HCT116 (cell line): ENCODE results near the gene FKBP2. TPM values are rescaled to one million over a fixed set of nuclear protein-coding genes. Genes with fewer than 3 reads are reported as not detected.
A peak's percentile ranks its signal among the peaks of the same experiment; 100 is the strongest.

Experiments used
- ATAC-seq: fragments of 200-7000 bp; cut with Tn5 transposase; 2 replicates; pipeline ENCODE4 v1.9.1; 2020; ENCODE audit warnings: mild to moderate bottlenecking, moderate library complexity
- BruUV-seq: library from RNA; stranded (reverse); fragments of 400-500 nt; replicated peaks from 2 replicates; lab custom pipeline; 2021; lab: Mats Ljungman, UMichigan
- CTCF ChIA-PET: fragments of 300-600 bp; sonication (Branson Sonifier 250); formaldehyde crosslinking; loops from one replicate; lab custom pipeline; 2021; ENCODE audit warnings: antibody characterized with exemption; lab: Charles Lee
- POLR2A ChIA-PET: fragments of 300-600, 350-600 bp; sonication (Branson Sonifier 250); formaldehyde crosslinking; loops from one replicate; lab custom pipeline; 2021; ENCODE audit warnings: antibody characterized with exemption; lab: Charles Lee
- RAD21 ChIA-PET, 2 experiments: fragments of 300-600 bp; sonication (Branson Sonifier 250); formaldehyde crosslinking; loops; one replicate each; lab custom pipeline; 2023; ENCODE audit warnings: low total read pairs in 2 of 2; ENCODE audit not compliant: uncharacterized antibody in 2 of 2, unreplicated experiment in 2 of 2, low non-redundant PET in 1 of 2; lab: Charles Lee
- DNase-seq: peaks from one replicate; pipeline ENCODE4 v3.0.0-alpha.2; 2010; ENCODE audit warnings: low read depth, low spot score
- H2AFZ ChIP-seq: fragments of 200-600 bp; shearing (Covaris generic), sonication (generic); 2 replicates; pipeline ENCODE4 v1.6.1; 2017; ENCODE audit warnings: low read depth, mixed run types, mixed read lengths, antibody characterized with exemption, low read length; ENCODE audit not compliant: poor library complexity, severe bottlenecking
- H3K27ac ChIP-seq: 2 replicates; pipeline ENCODE4 v1.5.1; 2012; ENCODE audit warnings: low read depth, low read length
- H3K27me3 ChIP-seq: fragments of 200-600 bp; sonication (generic); 2 replicates; pipeline ENCODE4 v1.6.1; 2016; ENCODE audit warnings: mixed run types, low read length, mixed read lengths; ENCODE audit not compliant: insufficient read depth
- H3K36me3 ChIP-seq, 2 experiments: fragments of 200-500 bp in 1 of 2; fragments of 200-600 bp in 1 of 2; sonication (Bioruptor generic) in 1 of 2; sonication (generic) in 1 of 2; 2 replicates each; pipeline versions ENCODE4 v1.5.1 to v1.6.1; 2014 to 2016; ENCODE audit warnings: low read length in 2 of 2, inconsistent platforms in 1 of 2, mixed read lengths in 1 of 2, mixed run types in 1 of 2; ENCODE audit not compliant: insufficient read depth in 2 of 2, control insufficient read depth in 1 of 2
- H3K4me1 ChIP-seq, 2 experiments: fragments of 200-600 bp in 1 of 2; sonication (generic) in 1 of 2; 2 replicates each; pipeline versions ENCODE4 v1.5.1 to v1.6.1; 2012 to 2017; ENCODE audit warnings: low read length in 2 of 2, inconsistent platforms in 1 of 2, mild to moderate bottlenecking in 1 of 2, mixed read lengths in 1 of 2, mixed run types in 1 of 2, moderate library complexity in 1 of 2; ENCODE audit not compliant: insufficient read depth in 2 of 2, control insufficient read depth in 1 of 2
- H3K4me2 ChIP-seq: fragments of 200-600 bp; sonication (generic); 2 replicates; pipeline ENCODE4 v1.6.1; 2017; ENCODE audit warnings: mixed run types, low read length, mixed read lengths
- H3K4me3 ChIP-seq, 2 experiments: fragments of 200-600 bp in 1 of 2; sonication (generic) in 1 of 2; replicated peaks in 1 of 2; 2 replicates each; pipeline ENCODE4 v1.5.1; 2011 to 2016; ENCODE audit warnings: low read length in 2 of 2, control low read depth in 1 of 2, low read depth in 1 of 2, mild to moderate bottlenecking in 1 of 2, mixed read lengths in 1 of 2, mixed run types in 1 of 2
- H3K79me2 ChIP-seq: fragments of 200-600 bp; sonication (generic); 2 replicates; pipeline ENCODE4 v1.6.1; 2017; ENCODE audit warnings: mild to moderate bottlenecking, mixed run types, low read length, moderate library complexity, mixed read lengths; ENCODE audit not compliant: insufficient read depth
- H3K9ac ChIP-seq: fragments of 200-600 bp; sonication (generic); 2 replicates; pipeline ENCODE4 v1.6.1; 2016; ENCODE audit warnings: low read length, mixed read lengths
- H3K9me2 ChIP-seq: fragments of 200-600 bp; sonication (generic), shearing (Covaris generic); 2 replicates; pipeline ENCODE4 v1.6.1; 2017; ENCODE audit warnings: mixed run types, mild to moderate bottlenecking, moderate library complexity; ENCODE audit not compliant: insufficient read depth
- H3K9me3 ChIP-seq, 2 experiments: fragments of 200-500 bp in 1 of 2; fragments of 200-600 bp in 1 of 2; sonication (Bioruptor generic) in 1 of 2; sonication (generic) in 1 of 2; 2 replicates each; pipeline ENCODE4 v1.6.1; 2014 to 2017; ENCODE audit warnings: low read length in 2 of 2, mixed read lengths in 2 of 2, inconsistent platforms in 1 of 2, low read depth in 1 of 2, mild to moderate bottlenecking in 1 of 2, mixed run types in 1 of 2, moderate library complexity in 1 of 2; ENCODE audit not compliant: control insufficient read depth in 1 of 2, insufficient read depth in 1 of 2
- H4K20me1 ChIP-seq: fragments of 200-600 bp; sonication (generic), shearing (Covaris generic); 2 replicates; pipeline ENCODE4 v1.6.1; 2017; ENCODE audit warnings: mixed run types, mild to moderate bottlenecking, moderate library complexity; ENCODE audit not compliant: insufficient read depth
- CBX3 ChIP-seq: IDR thresholded peaks from 2 replicates; pipeline ENCODE4 v1.6.1; 2012; ENCODE audit warnings: low read depth
- CEBPB ChIP-seq: IDR thresholded peaks from 2 replicates; pipeline ENCODE4 v1.6.1; 2012; ENCODE audit warnings: low read depth
- EGR1 ChIP-seq: IDR thresholded peaks from 2 replicates; pipeline ENCODE4 v1.6.1; 2012; ENCODE audit warnings: low read depth
- ELF1 ChIP-seq: IDR thresholded peaks from 2 replicates; pipeline ENCODE4 v1.6.1; 2012; ENCODE audit warnings: low read depth, borderline replicate concordance
- EZH2 ChIP-seq: fragments of 200-600 bp; sonication (generic); IDR thresholded peaks from 2 replicates; pipeline ENCODE4 v1.6.1; 2017; ENCODE audit warnings: antibody characterized with exemption, mixed run types
- EZH2phosphoT487 ChIP-seq: fragments of 200-600 bp; IDR thresholded peaks from 2 replicates; pipeline ENCODE4 v1.6.1; 2018; ENCODE audit warnings: antibody characterized with exemption, borderline replicate concordance
- POLR2A ChIP-seq: IDR thresholded peaks from 2 replicates; pipeline ENCODE4 v1.7.0; 2011; ENCODE audit warnings: borderline replicate concordance; ENCODE audit not compliant: insufficient read depth, insufficient read length; ENCODE audit errors: extremely low read depth
- RAD21 ChIP-seq: IDR thresholded peaks from 2 replicates; pipeline ENCODE4 v1.6.1; 2012; ENCODE audit warnings: low read depth, mild to moderate bottlenecking
- SIN3A ChIP-seq: IDR thresholded peaks from 2 replicates; pipeline ENCODE4 v1.6.1; 2012; ENCODE audit warnings: low read depth
- SP1 ChIP-seq: IDR thresholded peaks from 2 replicates; pipeline ENCODE4 v1.6.1; 2012; ENCODE audit warnings: low read depth
- ZFX ChIP-seq: fragments of 450-650 bp; IDR thresholded peaks from 2 replicates; pipeline ENCODE4 v1.6.1; 2017
- intact Hi-C: fragments of 100-400 bp; cut with micrococcal nuclease; formaldehyde crosslinking; loops from 2 replicates; pipeline ENCODE4 v1.10.0; 2022
- total RNA-seq: library from RNA; stranded (reverse); gene quantifications from one replicate; pipeline ENCODE4 v1.2.1, GENCODE V29; 2021; ENCODE audit not compliant: unreplicated experiment
- TF ChIP-seq, protein P1 (sequence below): IDR thresholded peaks from 2 replicates; pipeline ENCODE4 v1.6.1; 2011; ENCODE audit warnings: mild to moderate bottlenecking, low read length, moderate library complexity; ENCODE audit not compliant: insufficient replicate concordance; ENCODE audit errors: extremely low read depth
- TF ChIP-seq, protein P2 (sequence below): IDR thresholded peaks from 2 replicates; pipeline ENCODE4 v1.6.1; 2012
- TF ChIP-seq, protein P3 (sequence below): IDR thresholded peaks from 2 replicates; pipeline ENCODE4 v1.6.1; 2012; ENCODE audit warnings: low read depth

Gene FKBP2
- total RNA-seq, 1 experiment from 2014 or later, result 69.2 TPM

DNA sequence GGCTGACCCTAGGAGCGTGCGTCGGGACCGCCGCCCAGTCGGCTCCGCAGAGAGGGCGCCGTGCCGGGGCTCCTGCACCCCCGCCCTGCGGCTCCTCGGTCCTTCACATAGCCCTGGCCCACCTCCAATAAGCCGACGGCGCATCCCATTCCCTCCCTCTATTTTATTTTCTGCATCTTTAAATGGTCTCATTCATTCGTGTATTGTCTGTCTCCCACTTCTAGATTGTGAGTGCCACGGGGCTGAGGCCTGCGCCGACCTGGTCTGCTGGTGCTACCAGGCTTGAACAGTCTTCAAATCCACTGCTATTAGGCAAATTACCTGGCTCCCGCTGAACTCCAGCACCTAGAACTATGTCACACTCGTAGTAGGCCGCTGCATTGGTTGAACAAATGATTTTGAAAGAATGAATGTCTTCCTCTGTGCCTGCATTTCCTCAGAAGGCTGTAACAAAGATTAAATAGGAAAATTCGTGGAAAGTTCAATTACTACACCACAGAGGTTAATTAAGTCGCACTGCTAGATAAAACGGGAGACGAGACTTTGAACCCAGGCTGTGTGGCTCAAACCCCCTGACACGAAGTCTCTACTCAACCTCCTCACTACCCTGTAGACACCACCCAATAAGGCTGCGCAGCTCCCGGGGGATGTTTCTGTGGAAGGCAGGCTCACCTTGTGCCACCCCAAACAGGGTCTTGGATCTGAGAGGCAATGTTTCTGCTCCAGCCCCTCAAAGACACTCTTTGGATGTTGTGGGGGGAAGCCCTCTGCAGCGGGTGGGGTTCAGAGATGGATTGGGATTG, 7.0 kb downstream of the FKBP2 start:
- Histone ChIP-seq H3K9me2 (no peaks in the 10 kb centered on the region), H3K9me3 (no peaks in the 10 kb centered on the region), H2AFZ (no peak overlapping the region), H3K79me2 (peaks cover 50% of the 10 kb centered on the region), H3K27ac (peak overlapping the region; percentile 94), H4K20me1 (no peaks in the 10 kb centered on the region), H3K9ac (peak overlapping the region; percentile 95), H3K27me3 (no peaks in the 10 kb centered on the region), H3K36me3 (peaks cover 0 to 12% of the 10 kb centered on the region in 2 experiments; a peak in 1 of 4 replicates), H3K4me1 (peaks cover 34 to 76% of the 10 kb centered on the region in 2 experiments), H3K4me3 (peak overlapping the region; percentile 57 to 74), H3K4me2 (peak overlapping the region; percentile 96)
- ChIA-PET CTCF (interaction anchor here (3.1 kb wide), 1 partner anchor 108 kb away, joined by 15 read pairs; no protein-coding TSS in a partner anchor), RAD21 (no interaction called here), POLR2A (interaction anchor here (2.4 to 4.6 kb wide), 2 partner anchors 22 to 56 kb away, joined by 5 to 29 read pairs; no protein-coding TSS in a partner anchor)
- TF ChIP-seq EZH2phosphoT487 (no peak), SP1 (no peak), SIN3A (no peak), POLR2A (peak; percentile 13), ELF1 (no peak), EZH2 (no peak), CBX3 (no peak), ZFX (peak; percentile 78), RAD21 (no peak), CEBPB (no peak), EGR1 (no peak)
- TF ChIP-seq, protein P1, sequence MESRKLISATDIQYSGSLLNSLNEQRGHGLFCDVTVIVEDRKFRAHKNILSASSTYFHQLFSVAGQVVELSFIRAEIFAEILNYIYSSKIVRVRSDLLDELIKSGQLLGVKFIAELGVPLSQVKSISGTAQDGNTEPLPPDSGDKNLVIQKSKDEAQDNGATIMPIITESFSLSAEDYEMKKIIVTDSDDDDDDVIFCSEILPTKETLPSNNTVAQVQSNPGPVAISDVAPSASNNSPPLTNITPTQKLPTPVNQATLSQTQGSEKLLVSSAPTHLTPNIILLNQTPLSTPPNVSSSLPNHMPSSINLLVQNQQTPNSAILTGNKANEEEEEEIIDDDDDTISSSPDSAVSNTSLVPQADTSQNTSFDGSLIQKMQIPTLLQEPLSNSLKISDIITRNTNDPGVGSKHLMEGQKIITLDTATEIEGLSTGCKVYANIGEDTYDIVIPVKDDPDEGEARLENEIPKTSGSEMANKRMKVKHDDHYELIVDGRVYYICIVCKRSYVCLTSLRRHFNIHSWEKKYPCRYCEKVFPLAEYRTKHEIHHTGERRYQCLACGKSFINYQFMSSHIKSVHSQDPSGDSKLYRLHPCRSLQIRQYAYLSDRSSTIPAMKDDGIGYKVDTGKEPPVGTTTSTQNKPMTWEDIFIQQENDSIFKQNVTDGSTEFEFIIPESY, result no peak
- TF ChIP-seq, protein P2, sequence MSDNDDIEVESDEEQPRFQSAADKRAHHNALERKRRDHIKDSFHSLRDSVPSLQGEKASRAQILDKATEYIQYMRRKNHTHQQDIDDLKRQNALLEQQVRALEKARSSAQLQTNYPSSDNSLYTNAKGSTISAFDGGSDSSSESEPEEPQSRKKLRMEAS, result no peak
- TF ChIP-seq, protein P3, sequence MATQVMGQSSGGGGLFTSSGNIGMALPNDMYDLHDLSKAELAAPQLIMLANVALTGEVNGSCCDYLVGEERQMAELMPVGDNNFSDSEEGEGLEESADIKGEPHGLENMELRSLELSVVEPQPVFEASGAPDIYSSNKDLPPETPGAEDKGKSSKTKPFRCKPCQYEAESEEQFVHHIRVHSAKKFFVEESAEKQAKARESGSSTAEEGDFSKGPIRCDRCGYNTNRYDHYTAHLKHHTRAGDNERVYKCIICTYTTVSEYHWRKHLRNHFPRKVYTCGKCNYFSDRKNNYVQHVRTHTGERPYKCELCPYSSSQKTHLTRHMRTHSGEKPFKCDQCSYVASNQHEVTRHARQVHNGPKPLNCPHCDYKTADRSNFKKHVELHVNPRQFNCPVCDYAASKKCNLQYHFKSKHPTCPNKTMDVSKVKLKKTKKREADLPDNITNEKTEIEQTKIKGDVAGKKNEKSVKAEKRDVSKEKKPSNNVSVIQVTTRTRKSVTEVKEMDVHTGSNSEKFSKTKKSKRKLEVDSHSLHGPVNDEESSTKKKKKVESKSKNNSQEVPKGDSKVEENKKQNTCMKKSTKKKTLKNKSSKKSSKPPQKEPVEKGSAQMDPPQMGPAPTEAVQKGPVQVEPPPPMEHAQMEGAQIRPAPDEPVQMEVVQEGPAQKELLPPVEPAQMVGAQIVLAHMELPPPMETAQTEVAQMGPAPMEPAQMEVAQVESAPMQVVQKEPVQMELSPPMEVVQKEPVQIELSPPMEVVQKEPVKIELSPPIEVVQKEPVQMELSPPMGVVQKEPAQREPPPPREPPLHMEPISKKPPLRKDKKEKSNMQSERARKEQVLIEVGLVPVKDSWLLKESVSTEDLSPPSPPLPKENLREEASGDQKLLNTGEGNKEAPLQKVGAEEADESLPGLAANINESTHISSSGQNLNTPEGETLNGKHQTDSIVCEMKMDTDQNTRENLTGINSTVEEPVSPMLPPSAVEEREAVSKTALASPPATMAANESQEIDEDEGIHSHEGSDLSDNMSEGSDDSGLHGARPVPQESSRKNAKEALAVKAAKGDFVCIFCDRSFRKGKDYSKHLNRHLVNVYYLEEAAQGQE, result no peak
- BruUV-seq, result no TSS peak
- peak; percentile 2; the same call in 1 of the 2 replicates for ATAC-seq
- no peak for DNase-seq
- intact Hi-C loops, result no loop called here
